Stimulated activated CD8-positive, alpha-beta memory T cell treated with anti-CD3 and anti-CD28 coated beads, Interleukin-15, amount 100 ng/mL, for 24 hours (primary cell): Measurements from ENCODE around the gene MPPE1.
"Not testable (repeated sequence)": the region's sequence is repeated elsewhere in the genome, so short reads cannot be mapped to it uniquely, and the experiment has no call there.

Experiments used
- DNase-seq: peaks from one replicate; pipeline ENCODE4 v3.0.0-alpha.2; 2020; ENCODE audit warnings: low read depth

MPPE1 gene

GRCh38 chr18:11925800-11926481, 17.8 kb upstream of the MPPE1 start:
- no peak for DNase-seq

- DNase-seq, result no peak
These were observed 15.3 kb upstream of the MPPE1 start for GRCh38 chr18:11923450-11923849.

- DNase-seq, result not testable (repeated sequence)
These were observed 11.4 kb upstream of the MPPE1 start for GRCh38 chr18:11919522-11919921.

- DNase-seq, result not testable (repeated sequence)
These were observed 8.8 kb upstream of the MPPE1 start for GRCh38 chr18:11916880-11917279.

GRCh38 chr18:11909591-11910026, 1.5 kb upstream of the MPPE1 start:
- DNase-seq, result no peak

- no peak for DNase-seq
These were observed 941 bp upstream of the MPPE1 start for GRCh38 chr18:11909061-11909455.

- DNase-seq, result no peak
These were observed 917 bp downstream of the MPPE1 start for GRCh38 chr18:11906926-11907874.

GRCh38 chr18:11906176-11906575, 1.9 kb downstream of the MPPE1 start:
- no peak for DNase-seq

GRCh38 chr18:11905613-11906012, 2.5 kb downstream of the MPPE1 start:
- no peak for DNase-seq

GRCh38 chr18:11902522-11903292, 5.4 kb downstream of the MPPE1 start:
- no peak for DNase-seq

GRCh38 chr18:11901826-11902438, 6.2 kb downstream of the MPPE1 start:
- DNase-seq, result no peak

- DNase-seq, result no peak
These were observed 9.1 kb downstream of the MPPE1 start for GRCh38 chr18:11899063-11899462.

GRCh38 chr18:11897781-11898180, 10.3 kb downstream of the MPPE1 start:
- no peak for DNase-seq

- not testable (repeated sequence) for DNase-seq
These were observed 15.7 kb downstream of the MPPE1 start for GRCh38 chr18:11892438-11892837.

GRCh38 chr18:11891737-11892136, 16.4 kb downstream of the MPPE1 start:
- DNase-seq, result no peak

- DNase-seq, result no peak
These were observed 18.8 kb downstream of the MPPE1 start for GRCh38 chr18:11889284-11889683.

- no peak for DNase-seq
These were observed 19.4 kb downstream of the MPPE1 start for GRCh38 chr18:11888726-11889125.

- no peak for DNase-seq
These were observed 20.6 kb downstream of the MPPE1 start for GRCh38 chr18:11887328-11888128.

GRCh38 chr18:11886577-11887110, 21.5 kb downstream of the MPPE1 start:
- DNase-seq, result no peak

GRCh38 chr18:11885278-11885947, 22.7 kb downstream of the MPPE1 start:
- no peak for DNase-seq
